ENCODE results near the gene P2RY13.

The P2RY13 gene

GRCh38 chr3:151319628-151320027 lies 9.7 kb downstream of the P2RY13 start:
- DNase-seq: no peak

- no peak for DNase-seq
Measured at GRCh38 chr3:151318991-151319390, 10.4 kb downstream of the P2RY13 start.

DNA sequence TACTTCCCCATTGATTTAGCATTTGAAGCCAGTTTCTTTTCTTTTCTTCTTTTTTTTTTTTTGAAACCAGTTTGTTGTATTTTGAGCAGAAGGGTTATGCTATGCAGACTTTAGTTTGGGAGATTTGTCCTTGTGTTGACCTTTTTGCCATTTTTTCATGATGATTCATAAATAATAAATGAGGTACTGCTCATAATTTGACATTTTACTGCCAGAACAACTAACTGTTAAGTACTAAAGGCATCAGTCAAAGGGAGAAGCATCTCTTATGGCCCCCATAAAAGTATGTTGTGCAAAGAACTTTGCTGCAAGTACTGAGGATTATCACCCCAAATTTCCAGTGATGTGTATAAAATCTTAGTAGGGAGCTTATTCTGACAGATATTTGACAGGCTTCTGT lies 11.0 kb downstream of the P2RY13 start:
- DNase-seq: no peak

DNA sequence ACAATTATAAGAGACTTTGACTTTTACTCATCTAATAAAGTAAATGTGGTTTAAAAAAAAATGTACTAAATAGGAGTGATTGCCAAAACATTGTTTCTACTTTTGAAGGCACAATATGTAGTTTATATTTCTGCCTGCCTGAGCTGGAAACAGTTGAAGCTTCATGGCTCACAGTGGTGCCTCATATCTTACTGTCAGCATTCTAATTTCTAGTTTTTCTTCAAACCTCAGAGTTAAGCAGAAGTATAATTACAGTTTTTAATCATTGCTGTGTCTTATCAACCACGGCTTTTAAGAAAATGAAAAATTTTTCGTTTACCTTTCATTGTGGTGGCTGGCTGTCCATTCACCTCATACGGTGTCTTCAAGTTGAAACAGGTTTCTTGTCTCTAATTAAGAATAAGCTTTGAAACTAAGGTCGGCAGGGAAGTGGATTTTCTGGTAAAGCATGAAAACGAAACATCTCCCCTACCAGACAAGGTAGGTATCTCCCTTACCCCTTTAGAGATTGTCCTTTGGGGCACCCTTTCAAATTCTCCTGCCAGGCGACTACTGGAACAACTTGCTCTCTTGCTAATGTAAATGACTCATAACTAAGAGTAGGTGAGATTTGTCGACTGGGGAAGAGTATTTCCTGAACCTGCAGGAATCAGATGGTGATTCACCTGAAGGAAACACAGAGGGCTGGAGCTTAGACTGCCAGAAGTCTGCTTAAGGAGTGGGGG lies 12.9 kb downstream of the P2RY13 start, which contains the start of gene GPR87:
TSS of gene GPR87 (minus strand) at position 554 of the 725 bp plus-strand sequence. CDS start 16,720 bp downstream, outside the sequence.
- DNase-seq: no peak

DNA sequence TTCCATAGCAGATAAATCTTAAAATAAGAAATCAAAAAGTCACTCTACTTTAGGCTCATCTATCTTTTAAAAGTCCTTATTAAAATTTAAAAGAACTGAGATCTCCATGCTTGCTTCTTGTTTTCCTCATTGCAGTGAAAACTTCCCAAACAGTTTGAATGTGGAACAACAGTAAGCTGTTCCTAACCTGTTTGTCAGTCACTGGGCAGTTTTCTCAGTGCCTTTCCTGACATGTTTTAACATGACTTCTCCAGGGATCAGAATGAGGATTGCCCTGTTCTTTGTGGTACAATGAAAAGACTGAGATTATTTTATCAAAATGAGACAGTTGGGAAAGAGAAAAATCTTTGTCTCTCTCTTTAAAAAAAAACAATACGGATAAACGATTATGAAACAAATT lies 13.5 kb downstream of the P2RY13 start:
- DNase-seq: no peak

DNA sequence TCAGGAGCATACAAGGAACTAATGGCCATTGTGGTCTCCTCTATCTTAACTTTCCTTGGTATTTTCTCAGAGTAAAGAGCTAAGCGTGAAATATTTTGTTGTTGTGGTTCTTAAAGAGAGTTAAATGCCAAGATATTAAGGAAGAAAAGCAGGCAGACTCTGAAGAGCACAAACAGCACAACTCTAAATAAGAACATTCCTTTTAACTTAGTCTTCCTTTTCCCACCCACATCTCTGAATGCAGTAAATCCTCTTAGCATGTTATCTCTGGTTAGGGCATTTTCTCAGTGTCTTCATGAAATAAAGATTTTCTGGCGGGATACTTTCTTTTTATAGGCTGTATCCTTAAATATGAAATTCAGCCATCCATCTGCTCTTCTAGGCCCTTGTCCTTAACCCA lies 14.2 kb downstream of the P2RY13 start:
- DNase-seq: no peak

GRCh38 chr3:151314593-151314992 lies 14.8 kb downstream of the P2RY13 start:
- DNase-seq: no peak

GRCh38 chr3:151314137-151314536 lies 15.2 kb downstream of the P2RY13 start:
- no peak for DNase-seq

DNA sequence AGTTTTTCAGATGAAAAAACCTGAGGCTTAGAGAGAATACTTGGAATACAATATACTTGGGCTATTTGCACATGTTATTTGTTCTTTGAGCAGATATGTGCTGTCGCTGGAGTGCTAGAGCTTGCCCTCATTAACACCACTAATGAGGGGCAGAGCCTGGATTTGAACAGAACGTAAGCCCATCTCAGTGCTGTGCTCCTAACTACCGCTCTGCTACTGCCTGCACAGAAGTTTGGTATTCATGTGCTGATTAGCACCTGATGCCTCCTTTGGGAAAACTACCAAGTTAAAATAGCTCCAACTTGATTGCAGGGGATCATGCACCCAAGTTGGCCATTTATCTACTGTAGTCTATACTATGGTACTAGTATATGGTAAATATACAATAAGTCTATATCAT lies 16.4 kb downstream of the P2RY13 start:
- no peak for DNase-seq

DNA sequence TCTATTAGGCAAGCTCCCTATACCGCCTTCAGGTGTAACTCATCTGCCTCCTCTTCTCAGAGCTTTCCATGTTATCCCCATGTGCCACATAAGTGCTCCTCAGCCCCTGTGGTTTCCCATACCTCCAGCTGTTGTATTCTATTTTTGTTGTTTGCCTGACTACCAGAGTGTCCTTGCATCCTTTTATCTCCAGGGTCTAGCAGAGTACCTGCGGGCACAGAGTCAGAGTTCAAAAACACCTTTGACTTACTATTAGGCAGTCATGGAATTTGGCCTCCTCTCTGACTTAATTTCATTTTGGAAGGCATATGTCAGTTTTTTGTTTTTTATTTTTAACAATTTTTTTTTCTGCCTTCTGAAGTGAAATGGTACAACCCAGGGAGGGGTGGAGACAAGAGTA lies 19.8 kb downstream of the P2RY13 start:
- DNase-seq: no peak

DNA sequence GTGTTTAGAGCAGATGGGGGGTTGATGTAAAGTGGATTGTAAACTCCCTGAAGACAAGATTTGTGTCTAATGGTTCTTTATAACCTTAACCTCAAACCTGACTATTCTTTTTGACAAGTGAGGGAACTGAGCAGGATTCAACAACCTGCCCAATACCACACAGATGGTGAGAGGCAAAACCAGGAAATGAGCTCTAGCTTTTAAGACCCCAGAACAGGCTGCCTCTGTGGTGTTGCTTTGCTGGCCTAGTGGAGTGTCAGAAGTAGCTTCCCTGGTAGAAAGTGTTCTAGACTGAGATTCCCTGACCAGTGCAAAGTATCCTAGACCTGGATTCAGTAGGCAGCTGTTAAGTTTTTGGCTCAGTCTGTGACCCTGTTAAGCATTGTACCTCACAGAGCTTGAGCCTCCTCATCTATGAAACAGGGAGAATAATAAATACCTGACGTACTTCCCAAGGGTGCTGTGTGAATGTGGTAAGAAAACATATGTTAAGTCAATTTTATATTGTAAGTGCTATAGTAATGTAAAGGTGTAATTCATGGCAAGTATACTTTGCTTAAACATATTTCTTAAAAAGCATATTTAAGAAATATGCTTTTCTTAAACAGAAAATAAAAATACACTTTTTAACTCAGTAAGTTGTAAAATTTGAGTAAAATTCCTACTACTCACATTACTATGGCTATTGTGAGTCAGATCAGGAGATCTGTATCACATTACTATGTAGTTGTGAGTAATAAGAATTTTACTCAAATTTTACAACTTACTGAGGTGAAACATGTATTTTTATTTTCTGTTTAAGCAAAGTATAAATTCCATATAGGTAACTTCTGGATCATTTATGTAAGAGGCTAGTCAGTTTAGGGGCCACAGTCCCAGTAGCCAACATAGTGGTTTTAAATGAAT lies 21.5 kb downstream of the P2RY13 start:
- DNase-seq: no peak

- no peak for DNase-seq
Measured at GRCh38 chr3:151307131-151307530, 22.2 kb downstream of the P2RY13 start.

- no peak for DNase-seq
Measured at GRCh38 chr3:151306168-151306810, 23.1 kb downstream of the P2RY13 start.

- no peak for DNase-seq
Measured at GRCh38 chr3:151305775-151306151, 23.6 kb downstream of the P2RY13 start.

GRCh38 chr3:151305060-151305774 lies 24.1 kb downstream of the P2RY13 start:
- DNase-seq: peak; percentile 70

DNA sequence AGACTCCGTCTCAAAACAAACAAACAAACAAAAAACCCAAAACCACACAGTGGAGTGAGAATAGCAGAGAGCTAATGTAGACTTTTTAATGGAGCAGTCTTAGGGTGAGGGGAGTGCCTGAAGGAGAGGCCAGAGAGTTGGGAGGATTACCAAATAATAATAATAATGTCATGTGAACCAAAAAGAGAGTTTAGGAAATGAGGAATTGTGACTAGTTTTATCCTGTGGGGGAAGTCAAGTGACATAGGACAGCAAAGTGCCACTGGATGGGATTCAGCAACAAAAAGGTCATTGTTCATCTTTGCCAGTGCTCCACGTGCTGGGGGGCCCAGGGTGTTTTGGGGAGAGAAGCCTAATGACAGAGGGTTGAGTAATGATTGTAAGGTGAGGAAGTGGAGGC lies 25.6 kb downstream of the P2RY13 start:
- DNase-seq: no peak

DNA sequence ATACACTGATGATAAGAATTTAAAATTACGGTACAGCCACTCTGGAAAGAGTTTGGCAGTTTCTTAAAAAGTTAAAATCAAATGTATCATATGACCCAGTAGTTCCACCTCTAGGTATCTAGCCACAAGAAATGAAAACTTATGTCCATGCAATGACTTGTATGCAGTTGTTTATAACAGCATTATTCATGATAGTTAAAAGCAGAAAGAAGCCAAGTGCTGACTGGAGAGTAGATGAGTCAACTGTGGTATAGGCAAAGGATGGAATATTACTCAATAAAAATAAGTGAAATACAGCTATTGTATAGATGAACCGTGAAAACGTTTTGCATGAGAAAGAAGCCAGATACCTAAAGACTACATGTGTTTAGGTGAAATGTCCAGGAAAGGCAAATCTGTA lies 27.6 kb downstream of the P2RY13 start:
- DNase-seq: no peak

DNA sequence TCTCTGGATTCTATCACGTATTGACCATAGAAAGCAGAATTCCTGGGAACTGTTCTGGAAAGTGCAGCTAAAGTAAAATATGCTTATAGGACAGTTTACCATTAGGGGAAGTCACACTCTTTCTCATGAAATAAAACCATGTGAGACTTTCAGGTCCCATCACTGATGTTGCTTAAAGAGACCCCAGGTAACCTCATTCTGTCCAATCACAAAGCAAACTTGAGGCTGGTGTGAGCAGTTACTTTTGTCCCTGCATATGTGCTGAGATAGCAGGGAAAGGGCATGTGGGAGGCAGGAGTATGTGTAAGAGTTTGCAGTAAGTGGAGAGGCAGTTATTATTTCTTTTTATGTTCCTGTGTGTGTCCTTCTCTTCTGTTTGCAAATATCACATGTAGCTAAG lies 28.8 kb downstream of the P2RY13 start:
- DNase-seq: no peak

DNA sequence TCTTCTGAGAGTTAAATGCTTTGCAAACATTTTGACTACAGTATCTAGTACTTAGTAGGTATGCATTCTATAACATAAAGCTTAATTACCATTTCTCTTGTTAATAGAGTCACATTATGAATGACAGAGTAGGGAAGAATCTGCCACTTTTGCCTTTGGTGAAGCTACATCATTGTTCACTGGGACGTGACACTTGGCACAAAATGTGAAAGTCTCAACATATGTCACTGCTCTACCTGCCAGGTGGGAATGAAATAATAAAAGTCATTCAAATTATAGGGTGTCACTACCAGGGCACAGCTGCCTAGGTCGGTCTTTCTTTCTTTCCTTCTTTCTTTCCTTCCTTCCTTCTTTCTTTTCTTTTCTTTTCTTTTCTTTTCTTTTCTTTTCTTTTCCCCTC lies 30.3 kb downstream of the P2RY13 start:
- DNase-seq: no peak

DNA sequence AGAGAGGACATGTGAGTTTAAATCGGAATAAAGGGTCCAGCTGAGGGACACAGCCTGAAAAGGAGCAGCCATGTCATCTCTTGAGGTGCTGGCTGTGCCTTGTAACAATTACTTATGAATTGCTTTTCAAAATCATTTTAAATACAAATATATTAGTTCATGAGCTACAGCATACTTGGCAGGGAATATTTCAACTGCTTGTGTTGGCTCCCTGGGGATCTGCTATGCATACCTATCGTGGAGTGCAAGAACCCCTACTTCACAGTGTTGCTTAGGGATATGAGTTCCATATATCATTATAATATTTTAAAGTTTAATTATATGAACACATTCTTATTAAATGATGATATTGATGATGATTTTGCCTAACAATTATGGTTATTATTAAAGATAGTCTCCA lies 31.9 kb downstream of the P2RY13 start:
- no peak for DNase-seq

DNA sequence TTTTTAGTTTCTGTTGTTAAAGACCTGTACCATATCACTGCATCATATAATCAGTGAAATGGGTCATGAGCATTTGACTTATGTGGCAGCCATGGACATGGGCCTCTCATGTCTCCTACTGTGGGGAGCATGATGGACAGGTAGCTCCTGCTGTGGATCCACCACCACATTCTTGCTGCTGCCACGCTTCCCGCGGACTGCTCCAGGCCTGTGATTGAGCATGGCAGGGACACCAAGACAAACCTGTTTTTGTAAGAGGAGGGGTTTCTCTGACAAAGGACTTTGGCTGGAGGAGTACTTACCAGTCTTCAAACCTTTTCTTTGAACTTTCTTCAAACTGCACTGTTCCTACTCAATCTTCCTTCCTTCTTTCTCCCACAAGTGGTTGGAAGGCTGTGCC lies 33.1 kb downstream of the P2RY13 start:
- no peak for DNase-seq

- DNase-seq: no peak
Measured at GRCh38 chr3:151293127-151293526, 36.2 kb downstream of the P2RY13 start.

DNA sequence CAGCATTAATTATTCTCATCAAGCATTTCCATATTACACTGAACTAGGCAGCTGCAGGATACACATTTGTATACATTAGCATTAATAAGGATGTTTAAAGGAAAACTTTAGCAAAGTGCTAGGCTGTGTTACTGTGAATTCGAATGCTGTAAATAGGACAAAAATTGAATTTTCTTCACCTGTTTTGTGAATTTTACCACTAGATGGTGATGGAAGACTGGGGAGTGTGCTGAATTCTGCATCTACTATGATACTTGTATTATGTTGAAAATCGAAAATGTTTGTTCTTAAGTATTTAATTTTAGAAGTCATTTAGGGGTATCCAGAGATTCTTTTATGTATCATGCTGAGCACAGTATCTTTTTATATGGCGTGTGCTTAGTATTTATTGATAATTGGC lies 38.7 kb downstream of the P2RY13 start:
- DNase-seq: no peak
